ENCODE measurements around the gene HINT3.
"Not testable (repeated sequence)": the region's sequence is repeated elsewhere in the genome, so short reads cannot be mapped to it uniquely, and the experiment has no call there.

Gene HINT3

GRCh38 chr6:125940247-125941041, 16.1 kb upstream of the HINT3 start:
- no peak for DNase-seq

GRCh38 chr6:125942672-125943527, 13.7 kb upstream of the HINT3 start:
- DNase-seq: no peak

GRCh38 chr6:125943528-125944433, 12.8 kb upstream of the HINT3 start:
- no peak for DNase-seq

GRCh38 chr6:125944434-125944816, 12.1 kb upstream of the HINT3 start:
- DNase-seq: no peak

- DNase-seq: no peak
Measured at GRCh38 chr6:125944896-125945295, 11.7 kb upstream of the HINT3 start.

GRCh38 chr6:125945378-125946141, 11.0 kb upstream of the HINT3 start:
- no peak for DNase-seq

- no peak for DNase-seq
Measured at GRCh38 chr6:125947615-125948014, 9.0 kb upstream of the HINT3 start.

GRCh38 chr6:125948455-125948854, 8.1 kb upstream of the HINT3 start:
- no peak for DNase-seq

GRCh38 chr6:125949069-125949468, 7.5 kb upstream of the HINT3 start:
- DNase-seq: no peak

GRCh38 chr6:125950293-125950692, 6.3 kb upstream of the HINT3 start:
- no peak for DNase-seq

GRCh38 chr6:125950716-125951115, 5.9 kb upstream of the HINT3 start:
- DNase-seq: not testable (repeated sequence)

- DNase-seq: no peak
Measured at GRCh38 chr6:125951323-125951722, 5.2 kb upstream of the HINT3 start.

GRCh38 chr6:125952764-125953501, 3.6 kb upstream of the HINT3 start:
- peak; percentile 37 to 54 for DNase-seq

- peak in 1 of 2 experiments; percentile 27 for DNase-seq
Measured at GRCh38 chr6:125953502-125953875, 3.1 kb upstream of the HINT3 start.

GRCh38 chr6:125954735-125955339, 1.7 kb upstream of the HINT3 start:
- no peak for DNase-seq

GRCh38 chr6:125955973-125956372, 597 bp upstream of the HINT3 start:
- no peak for DNase-seq

GRCh38 chr6:125957391-125957693, 772 bp downstream of the HINT3 start:
- DNase-seq: no peak

- no peak for DNase-seq
Measured at GRCh38 chr6:125957845-125958244, 1.3 kb downstream of the HINT3 start.

- no peak for DNase-seq
Measured at GRCh38 chr6:125959041-125959440, 2.5 kb downstream of the HINT3 start.

- no peak for DNase-seq
Measured at GRCh38 chr6:125961117-125961516, 4.5 kb downstream of the HINT3 start.

GRCh38 chr6:125962900-125963497, 6.4 kb downstream of the HINT3 start:
- DNase-seq: no peak

Measured in activated T-cell treated with anti-CD3 and anti-CD28 coated beads, Interleukin-2, amount 50 U/mL, for 48 hours (primary cell).